Testis (tissue), 3 donors: ENCODE results near the gene CNTLN. TPM values are rescaled to one million over a fixed set of nuclear protein-coding genes. Genes with fewer than 3 reads are reported as not detected.

Experiments used
- DNase-seq: peaks from one replicate; pipeline ENCODE4 v3.0.0-alpha.2; 2019
- H3K27ac ChIP-seq, 2 donors: fragments of 200-600 bp; sonication (generic); one replicate each; pipeline ENCODE4 v1.5.1; 2019
- H3K27me3 ChIP-seq: fragments of 200-600 bp; sonication (generic); one replicate; pipeline ENCODE4 v1.5.1; 2019
- H3K36me3 ChIP-seq: fragments of 200-600 bp; sonication (generic); one replicate; pipeline ENCODE4 v1.5.1; 2017; ENCODE audit warnings: low read depth; ENCODE audit errors: missing control alignments
- H3K4me1 ChIP-seq: fragments of 200-600 bp; sonication (generic); one replicate; pipeline ENCODE4 v1.5.1; 2019
- H3K4me3 ChIP-seq, 2 donors: fragments of 200-600 bp; sonication (generic); one replicate each; pipeline ENCODE4 v1.5.1; 2017 to 2019
- H3K9me3 ChIP-seq: fragments of 200-600 bp; sonication (generic); one replicate; pipeline ENCODE4 v1.5.1; 2017
- POLR2A ChIP-seq: fragments of 450-650 bp; IDR thresholded peaks from one replicate; pipeline ENCODE4 v1.6.1; 2017; ENCODE audit warnings: antibody characterized with exemption, mild to moderate bottlenecking, moderate library complexity
- WGBS, 2 donors: methylation state at CpG; one replicate each; pipeline ENCODE4 v1.1.5; 2018; 5-methylcytosine and 5-hydroxymethylcytosine counted together
- intact Hi-C: fragments of 100-400 bp; cut with DNase I; formaldehyde crosslinking; loops from one replicate; pipeline ENCODE4 v1.15.1; 2023; ENCODE audit warnings: low total_unique reads
- polyA plus RNA-seq: library from polyadenylated mRNA; stranded (reverse); fragments of 350-450 nt; fragmentation: Illumina TruSeq; extraction: RNeasy Lipid Tissue Mini Kit (QIAGEN cat#74804); gene quantifications from one replicate; pipeline ENCODE4 v1.2.3, GENCODE V29; 2014; ENCODE audit warnings: low read depth, low replicate concordance; ENCODE audit not compliant: insufficient read depth
- total RNA-seq, 2 donors: library from RNA; depleted of rRNA; stranded (reverse); fragments of >200 nt; gene quantifications; one replicate each; pipeline ENCODE4 v1.2.3, GENCODE V29; 2016
- TF ChIP-seq, protein P1 (sequence below), 3 experiments: fragments of 450-650 bp in 2 of 3; fragments of 200-600 bp in 1 of 3; sonication (generic) in 1 of 3; IDR thresholded peaks; one replicate each; pipeline ENCODE4 v1.5.1; 2016 to 2019; ENCODE audit warnings: antibody characterized with exemption in 3 of 3, mild to moderate bottlenecking in 2 of 3, moderate library complexity in 1 of 3

Gene CNTLN
- total and polyA plus RNA-seq, 3 donors from 2014 or later, result 6.3 to 23.7 (median 19.9) TPM

DNA sequence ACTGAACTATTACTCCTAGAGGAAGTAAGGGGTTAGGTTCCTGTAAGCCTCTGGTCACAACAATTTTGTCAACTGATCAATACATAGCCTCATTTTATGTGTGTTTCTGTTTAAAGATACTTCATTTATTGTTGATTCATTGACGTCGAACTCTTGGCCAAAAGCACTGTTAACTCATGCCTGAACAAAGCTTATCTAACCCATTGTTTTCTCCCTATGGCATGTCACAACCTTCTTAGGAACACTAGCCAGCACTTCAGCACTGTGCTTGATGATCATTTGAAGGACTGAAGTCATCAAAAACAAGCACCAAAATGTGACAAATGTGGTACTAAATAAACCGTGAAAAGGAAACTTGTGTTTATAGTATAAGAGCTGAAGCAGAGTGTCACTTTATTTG is 13.5 kb downstream of the CNTLN start:
- no peak for TF ChIP-seq POLR2A
- TF ChIP-seq, protein P1, sequence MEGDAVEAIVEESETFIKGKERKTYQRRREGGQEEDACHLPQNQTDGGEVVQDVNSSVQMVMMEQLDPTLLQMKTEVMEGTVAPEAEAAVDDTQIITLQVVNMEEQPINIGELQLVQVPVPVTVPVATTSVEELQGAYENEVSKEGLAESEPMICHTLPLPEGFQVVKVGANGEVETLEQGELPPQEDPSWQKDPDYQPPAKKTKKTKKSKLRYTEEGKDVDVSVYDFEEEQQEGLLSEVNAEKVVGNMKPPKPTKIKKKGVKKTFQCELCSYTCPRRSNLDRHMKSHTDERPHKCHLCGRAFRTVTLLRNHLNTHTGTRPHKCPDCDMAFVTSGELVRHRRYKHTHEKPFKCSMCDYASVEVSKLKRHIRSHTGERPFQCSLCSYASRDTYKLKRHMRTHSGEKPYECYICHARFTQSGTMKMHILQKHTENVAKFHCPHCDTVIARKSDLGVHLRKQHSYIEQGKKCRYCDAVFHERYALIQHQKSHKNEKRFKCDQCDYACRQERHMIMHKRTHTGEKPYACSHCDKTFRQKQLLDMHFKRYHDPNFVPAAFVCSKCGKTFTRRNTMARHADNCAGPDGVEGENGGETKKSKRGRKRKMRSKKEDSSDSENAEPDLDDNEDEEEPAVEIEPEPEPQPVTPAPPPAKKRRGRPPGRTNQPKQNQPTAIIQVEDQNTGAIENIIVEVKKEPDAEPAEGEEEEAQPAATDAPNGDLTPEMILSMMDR (IDR thresholded peaks at IDR 0.05), result no peak
- WGBS, 2 donors, result 87 to 92% methylated on average over 3 of the region's 3 CpGs
- Histone ChIP-seq H3K27ac (no peak overlapping the region), H3K27me3 (no peaks in the 10 kb centered on the region), H3K4me1 (no peaks in the 10 kb centered on the region), H3K36me3 (no peaks in the 10 kb centered on the region), H3K9me3 (no peaks in the 10 kb centered on the region), H3K4me3 (no peak overlapping the region)
- DNase-seq, result no peak
- intact Hi-C loops, result no loop called here

DNA sequence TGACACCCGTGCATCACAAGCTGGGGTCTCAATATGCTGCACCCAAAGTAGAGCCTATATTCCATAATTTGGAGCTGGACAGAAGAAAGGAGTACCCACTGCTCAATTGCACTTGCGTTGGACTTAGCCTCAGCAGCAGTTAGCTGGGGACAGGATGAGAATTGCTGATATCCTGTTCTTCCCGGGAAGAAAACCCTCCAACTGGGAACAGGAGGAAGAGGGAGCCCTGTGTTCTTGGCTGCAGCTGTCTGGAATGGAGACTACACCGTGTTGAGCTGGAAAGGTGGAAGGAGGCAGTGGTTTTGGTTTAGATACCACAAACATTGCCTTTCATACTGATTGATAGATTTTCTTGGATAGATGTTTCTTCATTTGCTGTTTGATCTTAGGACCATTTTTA is 24.6 kb downstream of the CNTLN start:
- Histone ChIP-seq H3K4me3 (no peak overlapping the region), H3K27ac (no peak overlapping the region), H3K36me3 (no peaks in the 10 kb centered on the region), H3K27me3 (no peaks in the 10 kb centered on the region), H3K9me3 (no peaks in the 10 kb centered on the region), H3K4me1 (no peaks in the 10 kb centered on the region)
- no peak for DNase-seq
- intact Hi-C loops, result no loop called here
- 89 to 94% methylated on average over 4 of the region's 4 CpGs for WGBS, 2 donors
- TF ChIP-seq, protein P1 (IDR thresholded peaks at IDR 0.05), result no peak
- TF ChIP-seq POLR2A, result no peak

DNA sequence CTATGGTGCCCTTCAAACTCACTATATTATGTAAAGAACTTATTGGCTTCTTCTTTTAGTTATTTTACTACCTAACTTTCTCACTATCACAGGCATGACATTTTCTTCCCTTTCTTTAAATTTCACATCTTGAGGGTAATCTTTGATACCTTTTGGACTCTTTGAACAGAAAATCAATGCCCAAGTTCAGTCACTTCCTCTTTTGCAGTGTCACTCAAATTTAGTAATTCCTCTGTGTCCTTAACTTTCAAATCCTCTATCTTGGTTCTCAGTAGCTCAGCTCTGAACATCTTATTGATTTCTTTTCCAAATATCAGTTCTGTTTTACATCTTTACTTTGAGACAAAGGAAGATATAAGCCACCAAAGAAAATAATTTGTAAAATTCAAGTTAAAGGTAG is 25.5 kb downstream of the CNTLN start:
- no peak overlapping the region for H3K4me3 ChIP-seq
- no peak overlapping the region for H3K27ac ChIP-seq
- H3K4me1 ChIP-seq, result no peaks in the 10 kb centered on the region
- TF ChIP-seq, protein P1 (IDR thresholded peaks at IDR 0.05), result no peak
- TF ChIP-seq POLR2A, result no peak
- no peak for DNase-seq
- H3K9me3 ChIP-seq, result no peaks in the 10 kb centered on the region
- intact Hi-C loops, result no loop called here
- H3K27me3 ChIP-seq, result no peaks in the 10 kb centered on the region
- no peaks in the 10 kb centered on the region for H3K36me3 ChIP-seq

DNA sequence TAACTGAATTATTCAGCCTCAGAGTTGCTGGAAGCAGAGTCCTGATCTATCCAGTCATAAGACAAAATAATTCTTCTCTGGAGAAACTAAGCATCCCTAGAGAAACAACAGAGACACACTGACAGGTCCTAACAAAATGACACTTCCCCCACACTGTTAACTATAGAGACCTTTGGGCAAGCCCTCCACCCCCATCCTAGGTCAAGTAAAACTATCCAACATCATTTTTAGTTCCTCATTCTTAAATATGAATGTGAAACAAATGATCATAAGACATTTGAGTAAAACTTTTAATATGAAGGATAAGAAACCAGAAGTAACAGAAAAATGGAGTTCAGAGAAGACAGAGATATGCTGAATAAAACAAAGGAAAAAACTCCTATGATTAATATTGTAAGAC is 30.9 kb downstream of the CNTLN start:
- intact Hi-C loops, result no loop called here
- Histone ChIP-seq H3K36me3 (no peaks in the 10 kb centered on the region), H3K27ac (no peak overlapping the region), H3K9me3 (no peaks in the 10 kb centered on the region), H3K4me3 (no peak overlapping the region), H3K27me3 (no peaks in the 10 kb centered on the region), H3K4me1 (no peaks in the 10 kb centered on the region)
- no peak for TF ChIP-seq POLR2A
- TF ChIP-seq, protein P1 (IDR thresholded peaks at IDR 0.05), result no peak
- no peak for DNase-seq

DNA sequence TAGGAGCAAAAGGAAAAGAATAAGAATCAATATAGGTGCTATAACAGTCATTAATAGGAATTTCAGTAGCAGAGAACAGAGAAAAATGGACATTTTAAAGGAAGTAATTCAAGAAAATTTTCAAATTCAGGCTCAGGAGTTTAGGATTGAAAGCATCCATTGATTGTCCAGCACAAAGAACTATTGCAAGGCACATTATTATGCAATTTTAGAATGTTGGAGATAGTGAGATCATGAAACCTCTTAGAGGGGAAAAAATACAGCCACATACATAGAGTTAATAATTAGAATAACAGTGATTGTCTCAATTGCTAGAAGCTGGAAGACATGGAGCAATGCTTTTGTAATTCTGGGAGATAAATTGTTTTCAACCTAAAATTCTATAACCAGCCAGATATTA is 31.5 kb downstream of the CNTLN start:
- no peak overlapping the region for H3K27ac ChIP-seq
- H3K4me3 ChIP-seq, result no peak overlapping the region
- DNase-seq, result no peak
- TF ChIP-seq, protein P1 (IDR thresholded peaks at IDR 0.05), result no peak
- TF ChIP-seq POLR2A, result no peak
- no peaks in the 10 kb centered on the region for H3K9me3 ChIP-seq
- H3K36me3 ChIP-seq, result no peaks in the 10 kb centered on the region
- intact Hi-C loops, result no loop called here
- H3K4me1 ChIP-seq, result no peaks in the 10 kb centered on the region
- no peaks in the 10 kb centered on the region for H3K27me3 ChIP-seq
